GM21529 (cell line): Measurements from ENCODE around the gene ANKRD13D.

Experiments
- ATAC-seq: cut with Tn5 transposase; IDR thresholded peaks from one replicate; pipeline ENCODE4 v1.9.1; 2021; ENCODE audit not compliant: unreplicated experiment

The ANKRD13D gene

GRCh38 chr11:67302571-67303131 is 13.5 kb downstream of the ANKRD13D start:
- ATAC-seq, result no peak

GRCh38 chr11:67303132-67303834 is 14.2 kb downstream of the ANKRD13D start, which contains the start of gene SSH3:
TSS of gene SSH3 (plus strand) at chr11:67303530. CDS start at chr11:67303626, 96 bp downstream.
- no peak for ATAC-seq

DNA sequence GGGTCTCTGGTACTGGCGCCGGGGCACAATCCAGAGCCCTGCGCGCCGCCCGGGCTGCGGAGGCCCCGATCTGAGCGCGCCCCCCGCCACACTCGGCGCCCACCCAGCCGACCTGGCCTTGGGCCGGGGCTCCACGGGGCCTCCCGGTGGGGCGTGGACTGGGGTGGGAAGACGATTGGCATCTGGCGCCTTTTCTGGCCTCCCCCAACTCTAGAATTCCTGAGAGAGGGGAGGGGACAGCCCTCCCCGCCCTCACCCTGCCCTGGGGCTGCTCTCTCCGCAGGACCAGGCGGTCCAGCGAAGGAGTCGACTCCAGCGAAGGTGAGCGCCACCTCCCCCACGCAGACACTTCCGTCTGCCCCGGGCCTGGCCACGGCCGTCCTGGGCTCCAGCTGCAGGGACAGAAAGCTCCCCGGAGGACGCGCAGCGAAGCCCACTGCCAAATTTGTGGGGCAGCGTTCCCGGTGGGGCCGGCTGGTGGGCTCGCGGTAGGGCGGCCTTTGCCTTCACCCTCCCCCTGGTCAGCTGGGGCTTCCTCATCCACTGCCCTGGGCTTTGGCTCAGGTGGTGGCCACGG is 14.8 kb downstream of the ANKRD13D start:
- ATAC-seq, result no peak

DNA sequence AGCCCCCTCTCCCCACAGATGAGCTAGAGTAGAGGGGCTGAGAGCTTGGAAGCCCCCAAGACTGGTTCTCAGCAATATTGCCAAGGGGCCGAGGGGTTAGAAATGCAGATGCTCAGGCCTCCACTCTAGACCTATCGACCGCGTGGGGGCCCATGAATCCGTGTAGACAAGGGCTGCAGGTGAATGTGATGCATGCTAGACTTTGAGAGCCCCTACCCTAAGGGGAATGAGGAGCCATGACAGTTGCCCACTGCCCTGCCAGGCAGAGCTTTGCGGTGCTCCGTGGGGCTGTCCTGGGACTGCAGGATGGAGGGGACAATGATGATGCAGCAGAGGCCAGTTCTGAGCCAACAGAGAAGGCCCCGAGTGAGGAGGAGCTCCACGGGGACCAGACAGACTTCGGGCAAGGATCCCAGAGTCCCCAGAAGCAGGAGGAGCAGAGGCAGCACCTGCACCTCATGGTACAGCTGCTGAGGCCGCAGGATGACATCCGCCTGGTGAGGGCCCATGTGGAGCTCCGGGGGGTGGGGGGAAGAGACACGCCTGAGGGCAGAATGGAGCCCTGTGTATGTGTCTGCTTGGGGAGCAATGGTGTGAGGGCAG is 15.5 kb downstream of the ANKRD13D start:
- ATAC-seq, result no peak

DNA sequence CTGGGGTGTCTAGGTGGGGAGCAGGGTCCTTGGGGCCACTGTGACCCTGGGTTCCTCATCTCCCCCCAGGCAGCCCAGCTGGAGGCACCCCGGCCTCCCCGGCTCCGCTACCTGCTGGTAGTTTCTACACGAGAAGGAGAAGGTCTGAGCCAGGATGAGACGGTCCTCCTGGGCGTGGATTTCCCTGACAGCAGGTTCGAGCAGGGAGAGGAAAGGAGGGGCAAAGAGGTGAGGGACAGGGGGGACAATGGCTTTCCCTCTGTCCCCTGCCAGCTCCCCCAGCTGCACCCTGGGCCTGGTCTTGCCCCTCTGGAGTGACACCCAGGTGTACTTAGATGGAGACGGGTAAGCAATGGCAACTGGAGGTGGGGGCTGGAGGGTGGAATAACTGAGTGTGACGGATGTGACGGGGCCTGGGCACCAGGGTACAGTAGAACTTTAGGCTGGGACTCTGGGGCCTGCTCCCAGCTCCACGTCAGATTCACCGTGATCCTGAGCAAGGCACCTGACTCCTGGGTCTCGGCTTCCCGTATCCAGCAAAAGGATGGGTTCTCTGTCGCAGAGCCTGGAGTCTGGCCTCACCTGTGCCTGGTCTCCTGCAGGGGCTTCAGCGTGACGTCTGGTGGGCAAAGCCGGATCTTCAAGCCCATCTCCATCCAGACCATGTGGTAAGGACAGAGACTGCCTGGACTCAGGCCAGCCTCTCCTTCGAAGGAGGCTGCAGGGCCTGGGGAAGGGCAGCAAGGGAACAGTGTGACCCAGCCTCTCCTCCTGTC is 17.9 kb downstream of the ANKRD13D start:
- no peak for ATAC-seq

DNA sequence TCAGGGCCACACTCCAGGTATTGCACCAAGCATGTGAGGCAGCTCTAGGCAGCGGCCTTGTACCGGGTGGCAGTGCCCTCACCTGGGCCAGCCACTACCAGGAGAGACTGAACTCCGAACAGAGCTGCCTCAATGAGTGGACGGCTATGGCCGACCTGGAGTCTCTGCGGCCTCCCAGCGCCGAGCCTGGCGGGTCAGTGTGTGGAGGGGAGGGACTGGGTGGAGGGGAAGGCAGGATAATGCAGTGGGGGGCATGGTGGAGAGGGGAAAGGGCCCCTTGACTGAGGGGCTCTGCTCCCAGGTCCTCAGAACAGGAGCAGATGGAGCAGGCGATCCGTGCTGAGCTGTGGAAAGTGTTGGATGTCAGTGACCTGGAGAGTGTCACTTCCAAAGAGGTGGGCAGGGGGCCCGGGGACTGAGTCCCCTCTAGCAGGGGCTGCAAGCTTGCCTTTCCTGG is 18.5 kb downstream of the ANKRD13D start:
- no peak for ATAC-seq

GRCh38 chr11:67308031-67308866 is 19.1 kb downstream of the ANKRD13D start:
- no peak for ATAC-seq

DNA sequence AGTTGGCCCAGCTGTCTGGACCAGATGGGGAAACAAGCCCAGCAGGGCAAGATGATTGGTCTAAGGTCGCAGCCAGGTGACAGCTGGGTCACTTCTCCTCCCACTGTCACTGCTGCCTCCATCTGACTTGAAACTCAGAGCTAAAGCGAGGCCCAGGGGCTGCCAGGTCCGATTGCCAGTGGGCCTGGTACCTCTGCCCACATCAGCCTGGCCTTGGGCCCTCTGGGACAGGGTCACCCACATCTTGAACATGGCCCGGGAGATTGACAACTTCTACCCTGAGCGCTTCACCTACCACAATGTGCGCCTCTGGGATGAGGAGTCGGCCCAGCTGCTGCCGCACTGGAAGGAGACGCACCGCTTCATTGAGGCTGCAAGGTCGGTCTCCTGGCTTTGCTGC is 20.1 kb downstream of the ANKRD13D start:
- ATAC-seq, result no peak

GRCh38 chr11:67309661-67310061 is 20.6 kb downstream of the ANKRD13D start:
- no peak for ATAC-seq

DNA sequence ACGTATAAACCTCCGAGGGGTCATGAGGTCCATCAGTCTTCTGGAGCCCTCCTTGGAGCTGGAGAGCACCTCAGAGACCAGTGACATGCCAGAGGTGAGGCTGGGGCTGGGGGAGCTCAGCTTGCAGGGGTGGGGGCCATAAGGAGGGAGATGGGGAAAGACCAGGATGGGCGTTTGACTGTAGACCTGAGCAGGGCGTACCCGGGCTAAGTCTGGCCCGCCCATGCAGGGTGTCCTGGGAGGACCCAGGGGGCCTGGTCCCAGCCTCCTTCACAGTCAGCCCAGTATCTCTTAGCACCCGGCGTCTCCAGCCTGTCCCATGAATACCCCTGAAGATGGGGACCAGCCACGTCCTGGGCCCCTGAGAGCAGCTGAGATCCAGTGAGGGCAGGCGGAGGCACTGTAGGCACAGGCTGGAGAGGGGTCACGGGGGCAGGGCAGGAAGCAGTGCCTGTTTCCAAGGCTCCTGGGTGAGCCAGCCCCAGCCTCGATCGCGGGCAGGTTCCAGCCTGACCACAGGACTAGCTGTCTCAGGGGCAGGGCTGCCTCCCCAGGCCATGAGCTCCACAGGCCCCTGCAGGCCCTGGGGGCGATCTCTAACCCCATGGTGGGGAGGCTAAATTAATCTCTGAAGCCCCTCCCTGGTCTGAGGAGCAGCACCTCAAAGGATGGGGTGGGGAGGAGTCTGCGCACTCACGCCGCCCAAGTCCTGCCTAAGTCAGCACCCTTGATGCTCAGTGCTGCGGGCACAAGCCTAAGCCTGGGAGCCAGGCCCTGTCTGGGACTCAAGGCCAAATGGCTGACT is 21.3 kb downstream of the ANKRD13D start:
- ATAC-seq, result no peak

DNA sequence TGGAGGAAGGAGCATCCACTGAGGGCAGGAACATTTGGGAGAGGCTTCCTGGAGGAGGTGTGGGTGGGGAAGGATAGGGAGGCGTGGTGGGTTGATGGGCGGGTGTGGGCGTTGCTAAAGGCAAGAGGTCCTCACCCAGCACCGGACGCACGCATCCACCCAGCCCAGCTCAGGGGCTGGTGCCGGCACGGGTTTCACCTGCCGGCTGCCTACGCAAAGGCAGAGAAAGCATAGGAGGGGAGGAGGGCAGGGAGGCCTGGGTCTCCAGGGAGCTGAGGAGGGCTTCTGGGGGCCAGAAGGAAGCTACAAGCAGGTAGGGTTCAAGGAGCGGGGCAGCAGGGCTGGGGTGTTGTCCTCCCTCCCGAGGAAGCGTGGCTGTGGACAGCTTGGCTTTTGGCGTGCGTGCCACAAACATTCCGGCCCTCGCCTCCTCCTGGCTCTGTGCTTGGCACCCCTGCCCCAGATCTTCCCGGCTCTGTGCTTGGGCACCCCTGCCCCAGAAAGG is 22.0 kb downstream of the ANKRD13D start:
- ATAC-seq, result no peak

GRCh38 chr11:67311556-67312082 is 22.5 kb downstream of the ANKRD13D start:
- ATAC-seq, result no peak

DNA sequence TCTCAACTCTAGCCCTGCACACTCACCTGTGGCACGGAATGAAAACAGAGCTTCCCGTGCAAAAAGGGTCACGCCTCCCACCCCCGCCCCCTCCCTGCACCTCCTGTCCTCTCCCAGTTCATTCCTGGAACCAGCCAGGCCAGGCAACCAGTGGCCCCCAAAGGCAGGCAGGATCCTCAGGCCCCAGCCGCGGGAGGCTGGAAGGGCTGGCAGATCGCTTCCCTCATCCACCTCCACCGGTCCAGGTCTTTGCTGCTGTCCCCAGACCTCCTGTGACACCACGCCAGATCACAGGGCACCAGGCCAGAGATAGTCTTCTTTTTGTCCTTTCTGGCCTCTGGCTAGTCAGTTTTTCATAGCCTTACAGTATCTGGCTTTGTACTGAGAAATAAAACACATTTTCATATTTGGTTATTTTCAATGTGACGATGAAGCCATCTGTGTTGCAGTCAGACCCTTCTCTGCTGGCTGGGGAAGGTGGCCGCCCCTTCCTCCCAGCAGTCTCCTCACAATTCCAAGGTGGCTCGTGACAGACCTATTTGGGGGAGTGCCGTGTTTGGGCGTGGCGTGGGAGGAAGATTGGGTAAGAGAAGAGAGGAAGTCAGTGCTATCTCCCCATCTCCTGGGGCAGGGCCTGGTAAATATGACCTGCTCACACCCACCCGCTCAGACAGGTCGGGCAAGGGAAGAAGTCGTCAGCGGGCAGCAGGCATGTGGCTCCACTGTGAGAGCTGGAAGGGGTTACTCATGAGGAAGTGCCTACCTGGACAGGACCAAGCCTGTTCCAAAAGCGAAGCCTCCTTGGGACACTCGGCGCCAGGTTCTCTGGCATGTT is 23.3 kb downstream of the ANKRD13D start:
- ATAC-seq, result no peak

- ATAC-seq, result no peak
Measured at GRCh38 chr11:67313125-67313890, 24.2 kb downstream of the ANKRD13D start.

DNA sequence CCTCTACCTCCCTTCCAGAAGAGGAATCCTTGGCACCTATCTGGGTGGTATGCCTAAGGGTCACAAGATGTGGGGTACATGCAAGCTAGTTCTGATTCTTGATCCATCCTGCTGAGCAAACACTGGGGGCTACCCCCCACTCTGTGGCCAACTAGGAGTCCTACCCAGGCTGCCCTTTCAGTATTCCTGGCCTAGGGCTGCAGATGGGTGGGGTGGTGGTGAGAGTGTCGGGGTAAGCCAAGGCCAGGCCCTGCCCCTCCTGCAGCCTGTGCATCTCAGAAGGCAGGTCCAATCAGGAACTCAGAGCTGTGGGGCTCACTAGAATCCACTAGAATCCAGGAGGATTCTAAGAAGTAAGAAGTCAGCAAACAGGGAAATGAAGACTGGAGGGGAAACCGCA is 25.1 kb downstream of the ANKRD13D start:
- ATAC-seq, result no peak

DNA sequence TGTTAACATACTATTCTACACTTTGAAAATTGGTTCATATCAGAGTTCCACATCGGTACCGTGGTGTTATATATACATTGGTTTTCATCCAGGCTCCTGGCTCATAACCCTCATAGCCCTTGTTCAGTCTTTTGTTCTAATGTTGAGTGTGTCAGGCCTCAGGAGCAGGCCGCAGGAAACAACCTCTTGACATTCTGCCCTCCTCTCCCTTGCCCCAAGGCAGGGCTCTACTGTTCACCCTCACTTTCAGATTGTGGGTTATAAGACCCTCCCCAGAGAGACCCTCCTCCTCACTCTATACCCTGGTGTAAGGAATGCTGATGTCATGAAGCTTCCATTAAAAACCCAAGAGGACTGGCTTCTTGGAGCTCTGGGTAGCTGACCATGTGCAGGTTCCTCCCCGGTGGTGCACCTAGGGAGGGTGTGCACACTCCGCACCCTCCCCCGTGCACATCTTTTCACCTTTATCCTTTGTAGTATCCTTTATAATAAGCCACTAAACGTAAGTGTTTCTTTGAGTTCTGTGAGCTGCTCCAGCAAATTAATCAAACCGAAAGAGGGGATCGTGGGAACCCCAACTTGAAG is 26.3 kb downstream of the ANKRD13D start:
- ATAC-seq, result no peak

GRCh38 chr11:67316882-67317204 is 27.7 kb downstream of the ANKRD13D start:
- ATAC-seq, result no peak
